ENCODE data around the gene CD38.

Gene CD38

GRCh38 chr4:15786743-15787142, 8.6 kb downstream of the CD38 start:
- TF ChIP-seq TAF1 (IDR thresholded peaks at IDR 0.05; ENCODE audit: borderline replicate concordance, insufficient read depth, low read length) (no peak), FOXP2 (optimal IDR thresholded peaks at IDR 0.05; ENCODE audit: borderline replicate concordance, extremely low read depth, extremely low read length, insufficient read depth) (no peak), SIN3A (IDR thresholded peaks at IDR 0.05; ENCODE audit: borderline replicate concordance, insufficient read depth, low read length) (no peak), POLR2AphosphoS5 (IDR thresholded peaks at IDR 0.05; ENCODE audit: low read depth, low read length) (no peak)
- TF ChIP-seq, protein P1, sequence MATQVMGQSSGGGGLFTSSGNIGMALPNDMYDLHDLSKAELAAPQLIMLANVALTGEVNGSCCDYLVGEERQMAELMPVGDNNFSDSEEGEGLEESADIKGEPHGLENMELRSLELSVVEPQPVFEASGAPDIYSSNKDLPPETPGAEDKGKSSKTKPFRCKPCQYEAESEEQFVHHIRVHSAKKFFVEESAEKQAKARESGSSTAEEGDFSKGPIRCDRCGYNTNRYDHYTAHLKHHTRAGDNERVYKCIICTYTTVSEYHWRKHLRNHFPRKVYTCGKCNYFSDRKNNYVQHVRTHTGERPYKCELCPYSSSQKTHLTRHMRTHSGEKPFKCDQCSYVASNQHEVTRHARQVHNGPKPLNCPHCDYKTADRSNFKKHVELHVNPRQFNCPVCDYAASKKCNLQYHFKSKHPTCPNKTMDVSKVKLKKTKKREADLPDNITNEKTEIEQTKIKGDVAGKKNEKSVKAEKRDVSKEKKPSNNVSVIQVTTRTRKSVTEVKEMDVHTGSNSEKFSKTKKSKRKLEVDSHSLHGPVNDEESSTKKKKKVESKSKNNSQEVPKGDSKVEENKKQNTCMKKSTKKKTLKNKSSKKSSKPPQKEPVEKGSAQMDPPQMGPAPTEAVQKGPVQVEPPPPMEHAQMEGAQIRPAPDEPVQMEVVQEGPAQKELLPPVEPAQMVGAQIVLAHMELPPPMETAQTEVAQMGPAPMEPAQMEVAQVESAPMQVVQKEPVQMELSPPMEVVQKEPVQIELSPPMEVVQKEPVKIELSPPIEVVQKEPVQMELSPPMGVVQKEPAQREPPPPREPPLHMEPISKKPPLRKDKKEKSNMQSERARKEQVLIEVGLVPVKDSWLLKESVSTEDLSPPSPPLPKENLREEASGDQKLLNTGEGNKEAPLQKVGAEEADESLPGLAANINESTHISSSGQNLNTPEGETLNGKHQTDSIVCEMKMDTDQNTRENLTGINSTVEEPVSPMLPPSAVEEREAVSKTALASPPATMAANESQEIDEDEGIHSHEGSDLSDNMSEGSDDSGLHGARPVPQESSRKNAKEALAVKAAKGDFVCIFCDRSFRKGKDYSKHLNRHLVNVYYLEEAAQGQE (IDR thresholded peaks at IDR 0.05; ENCODE audit: insufficient read depth in 1 of 2, low read depth in 2 of 2, low read length in 2 of 2): no peak

- TF ChIP-seq TAF1 (IDR thresholded peaks at IDR 0.05; ENCODE audit: borderline replicate concordance, insufficient read depth, low read length) (no peak), POLR2AphosphoS5 (IDR thresholded peaks at IDR 0.05; ENCODE audit: low read depth, low read length) (no peak), SIN3A (IDR thresholded peaks at IDR 0.05; ENCODE audit: borderline replicate concordance, insufficient read depth, low read length) (no peak), FOXP2 (optimal IDR thresholded peaks at IDR 0.05; ENCODE audit: borderline replicate concordance, extremely low read depth, extremely low read length, insufficient read depth) (no peak)
- TF ChIP-seq, protein P1 (IDR thresholded peaks at IDR 0.05; ENCODE audit: insufficient read depth in 1 of 2, low read depth in 2 of 2, low read length in 2 of 2): no peak
Observed at GRCh38 chr4:15792974-15793373, 14.8 kb downstream of the CD38 start.

GRCh38 chr4:15793506-15794363, 15.6 kb downstream of the CD38 start:
- TF ChIP-seq, protein P1 (IDR thresholded peaks at IDR 0.05; ENCODE audit: insufficient read depth in 1 of 2, low read depth in 2 of 2, low read length in 2 of 2): no peak
- TF ChIP-seq SIN3A (IDR thresholded peaks at IDR 0.05; ENCODE audit: borderline replicate concordance, insufficient read depth, low read length): no peak
- TF ChIP-seq POLR2AphosphoS5 (IDR thresholded peaks at IDR 0.05; ENCODE audit: low read depth, low read length): no peak
- TF ChIP-seq TAF1 (IDR thresholded peaks at IDR 0.05; ENCODE audit: borderline replicate concordance, insufficient read depth, low read length): no peak
- no peak for TF ChIP-seq FOXP2 (optimal IDR thresholded peaks at IDR 0.05; ENCODE audit: borderline replicate concordance, extremely low read depth, extremely low read length, insufficient read depth)

GRCh38 chr4:15794426-15794825, 16.3 kb downstream of the CD38 start:
- TF ChIP-seq, protein P1 (IDR thresholded peaks at IDR 0.05; ENCODE audit: insufficient read depth in 1 of 2, low read depth in 2 of 2, low read length in 2 of 2): no peak
- TF ChIP-seq POLR2AphosphoS5 (IDR thresholded peaks at IDR 0.05; ENCODE audit: low read depth, low read length) (no peak), TAF1 (IDR thresholded peaks at IDR 0.05; ENCODE audit: borderline replicate concordance, insufficient read depth, low read length) (no peak), FOXP2 (optimal IDR thresholded peaks at IDR 0.05; ENCODE audit: borderline replicate concordance, extremely low read depth, extremely low read length, insufficient read depth) (no peak), SIN3A (IDR thresholded peaks at IDR 0.05; ENCODE audit: borderline replicate concordance, insufficient read depth, low read length) (no peak)

All from PFSK-1 (cell line).